GM18499 (cell line): ENCODE measurements around the gene MARF1.
"Not testable (repeated sequence)": the region's sequence is repeated elsewhere in the genome, so short reads cannot be mapped to it uniquely, and the experiment has no call there.

Experiments used
- ATAC-seq: cut with Tn5 transposase; IDR thresholded peaks from one replicate; pipeline ENCODE4 v1.9.1; 2021; ENCODE audit warnings: moderate number of reproducible peaks; ENCODE audit not compliant: insufficient read depth, unreplicated experiment

MARF1 gene, protein sequence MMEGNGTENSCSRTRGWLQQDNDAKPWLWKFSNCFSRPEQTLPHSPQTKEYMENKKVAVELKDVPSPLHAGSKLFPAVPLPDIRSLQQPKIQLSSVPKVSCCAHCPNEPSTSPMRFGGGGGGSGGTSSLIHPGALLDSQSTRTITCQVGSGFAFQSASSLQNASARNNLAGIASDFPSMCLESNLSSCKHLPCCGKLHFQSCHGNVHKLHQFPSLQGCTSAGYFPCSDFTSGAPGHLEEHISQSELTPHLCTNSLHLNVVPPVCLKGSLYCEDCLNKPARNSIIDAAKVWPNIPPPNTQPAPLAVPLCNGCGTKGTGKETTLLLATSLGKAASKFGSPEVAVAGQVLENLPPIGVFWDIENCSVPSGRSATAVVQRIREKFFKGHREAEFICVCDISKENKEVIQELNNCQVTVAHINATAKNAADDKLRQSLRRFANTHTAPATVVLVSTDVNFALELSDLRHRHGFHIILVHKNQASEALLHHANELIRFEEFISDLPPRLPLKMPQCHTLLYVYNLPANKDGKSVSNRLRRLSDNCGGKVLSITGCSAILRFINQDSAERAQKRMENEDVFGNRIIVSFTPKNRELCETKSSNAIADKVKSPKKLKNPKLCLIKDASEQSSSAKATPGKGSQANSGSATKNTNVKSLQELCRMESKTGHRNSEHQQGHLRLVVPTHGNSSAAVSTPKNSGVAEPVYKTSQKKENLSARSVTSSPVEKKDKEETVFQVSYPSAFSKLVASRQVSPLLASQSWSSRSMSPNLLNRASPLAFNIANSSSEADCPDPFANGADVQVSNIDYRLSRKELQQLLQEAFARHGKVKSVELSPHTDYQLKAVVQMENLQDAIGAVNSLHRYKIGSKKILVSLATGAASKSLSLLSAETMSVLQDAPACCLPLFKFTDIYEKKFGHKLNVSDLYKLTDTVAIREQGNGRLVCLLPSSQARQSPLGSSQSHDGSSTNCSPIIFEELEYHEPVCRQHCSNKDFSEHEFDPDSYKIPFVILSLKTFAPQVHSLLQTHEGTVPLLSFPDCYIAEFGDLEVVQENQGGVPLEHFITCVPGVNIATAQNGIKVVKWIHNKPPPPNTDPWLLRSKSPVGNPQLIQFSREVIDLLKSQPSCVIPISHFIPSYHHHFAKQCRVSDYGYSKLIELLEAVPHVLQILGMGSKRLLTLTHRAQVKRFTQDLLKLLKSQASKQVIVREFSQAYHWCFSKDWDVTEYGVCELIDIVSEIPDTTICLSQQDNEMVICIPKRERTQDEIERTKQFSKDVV (N-terminal part only)

DNA sequence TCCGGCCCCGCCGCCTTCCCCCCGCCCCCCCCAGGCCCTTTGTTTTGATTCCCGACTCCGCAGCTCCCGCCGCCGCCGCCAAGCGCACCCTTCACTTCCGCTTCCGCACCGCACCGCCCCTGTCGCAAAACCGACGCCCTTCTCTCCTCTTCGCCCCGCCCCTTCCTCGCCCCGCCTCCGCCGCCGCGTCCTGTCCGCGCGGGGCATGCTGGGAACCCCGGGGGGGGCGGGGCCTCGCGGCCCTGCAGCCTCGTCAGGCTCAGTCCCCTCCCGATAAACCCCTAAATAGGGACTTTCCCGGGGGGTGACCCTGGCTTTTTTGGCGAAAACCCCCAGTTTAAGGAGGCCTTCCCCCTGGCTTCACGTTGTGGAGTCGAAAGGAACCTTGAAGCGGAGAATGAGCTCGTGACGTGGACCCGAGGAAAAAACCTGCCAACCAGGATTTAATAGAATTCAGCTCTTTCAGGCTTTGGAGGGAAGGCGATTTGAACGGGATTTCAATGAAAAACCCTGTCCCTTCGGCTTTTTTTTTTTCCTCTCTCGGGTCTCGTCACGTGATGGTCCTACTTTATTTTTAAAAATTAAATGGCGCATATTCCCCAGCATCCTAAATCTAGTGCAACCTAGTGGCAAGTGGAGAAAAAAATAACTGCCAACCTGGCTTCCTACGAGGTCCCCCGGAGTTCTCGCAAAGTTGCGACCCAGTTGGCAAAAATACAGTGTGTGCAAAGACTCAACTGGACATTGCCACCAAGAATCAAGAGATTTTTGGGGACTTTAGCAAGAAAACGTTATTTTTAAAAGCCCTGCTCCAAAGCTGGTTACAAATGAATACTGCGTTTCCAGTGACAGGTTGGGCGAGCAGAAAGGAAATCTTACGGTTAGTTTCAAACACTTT is at the start of gene MARF1:
MARF1 (minus strand) TSS at position 107 of the 898 bp plus-strand sequence. CDS start 3,921 bp downstream, outside the sequence.
- ATAC-seq, result peak; percentile 11

DNA sequence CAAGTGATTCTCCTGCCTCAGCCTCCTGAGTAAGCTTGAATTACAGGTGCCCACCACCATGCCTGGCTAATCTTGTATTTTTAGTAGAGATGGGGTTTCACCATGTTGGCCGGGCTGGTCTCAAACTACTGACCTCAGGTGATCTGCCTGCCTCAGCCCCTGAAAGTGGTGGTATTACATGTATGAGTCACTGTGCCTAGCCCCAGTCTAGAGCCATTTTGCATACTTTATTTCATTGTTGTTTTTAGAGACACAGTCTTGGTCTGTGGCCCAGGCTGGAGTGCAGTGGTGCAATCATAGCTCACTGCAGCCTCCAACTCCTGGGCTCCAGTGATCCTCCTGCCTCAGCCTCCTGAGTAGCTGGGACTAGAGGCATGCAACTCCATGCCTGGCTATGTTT is 49.6 kb upstream of the MARF1 start:
- ATAC-seq, result not testable (repeated sequence)

DNA sequence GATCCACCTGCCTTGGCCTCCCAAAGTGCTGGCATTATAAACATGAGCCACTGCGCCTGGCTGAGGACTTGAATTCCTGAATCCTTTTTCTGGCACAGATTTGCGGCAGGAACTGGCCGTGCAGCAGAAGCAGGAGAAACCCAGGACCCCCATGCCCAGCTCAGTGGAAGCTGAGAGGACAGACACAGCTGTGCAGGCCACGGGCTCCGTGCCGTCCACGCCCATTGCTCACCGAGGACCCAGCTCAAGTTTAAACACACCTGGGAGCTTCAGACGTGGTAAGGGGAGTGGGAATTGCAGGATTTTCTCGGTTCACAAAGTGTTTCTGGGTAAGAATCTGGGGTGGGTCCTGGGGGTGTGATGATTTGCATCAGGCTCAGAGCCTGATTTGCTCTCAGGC is 48.1 kb upstream of the MARF1 start:
- ATAC-seq, result no peak

DNA sequence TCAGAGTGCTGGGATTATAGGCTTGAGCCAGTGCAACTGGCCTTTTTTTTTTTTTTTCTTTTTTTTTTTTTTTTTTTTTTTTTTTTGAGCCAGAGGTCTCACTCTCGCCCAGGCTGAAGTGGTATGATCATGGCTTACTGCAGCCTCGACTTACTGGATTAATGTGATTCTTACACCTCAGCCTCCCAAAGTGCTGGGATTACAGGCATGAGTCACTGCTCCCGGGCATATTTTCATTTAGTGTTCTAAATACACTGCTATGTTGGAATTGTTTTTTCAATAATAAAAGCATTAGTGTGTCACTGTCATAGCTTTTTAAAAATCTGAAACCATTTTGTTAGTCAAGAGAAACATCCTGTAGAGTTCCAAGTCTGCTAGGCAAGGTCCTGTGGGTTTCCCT is 47.3 kb upstream of the MARF1 start:
- no peak for ATAC-seq

DNA sequence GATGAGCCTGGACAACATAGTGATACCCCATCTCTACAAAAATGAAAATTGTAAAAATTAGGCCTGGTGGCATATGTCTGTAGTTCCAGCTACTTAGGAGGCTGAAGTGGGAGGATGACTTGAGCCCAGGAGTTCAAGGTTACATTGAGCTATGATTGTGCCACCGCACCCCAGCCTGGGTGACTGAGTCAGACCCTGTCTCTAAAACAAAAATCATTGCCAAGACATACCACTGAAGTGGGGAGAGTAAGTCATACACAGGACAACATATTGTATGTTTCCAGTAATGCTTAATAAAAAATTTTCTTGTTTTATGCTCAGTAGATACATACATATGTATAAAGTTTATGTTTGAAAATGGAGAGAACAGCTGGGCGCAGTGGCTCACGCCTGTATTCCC is 46.3 kb upstream of the MARF1 start:
- no peak for ATAC-seq

DNA sequence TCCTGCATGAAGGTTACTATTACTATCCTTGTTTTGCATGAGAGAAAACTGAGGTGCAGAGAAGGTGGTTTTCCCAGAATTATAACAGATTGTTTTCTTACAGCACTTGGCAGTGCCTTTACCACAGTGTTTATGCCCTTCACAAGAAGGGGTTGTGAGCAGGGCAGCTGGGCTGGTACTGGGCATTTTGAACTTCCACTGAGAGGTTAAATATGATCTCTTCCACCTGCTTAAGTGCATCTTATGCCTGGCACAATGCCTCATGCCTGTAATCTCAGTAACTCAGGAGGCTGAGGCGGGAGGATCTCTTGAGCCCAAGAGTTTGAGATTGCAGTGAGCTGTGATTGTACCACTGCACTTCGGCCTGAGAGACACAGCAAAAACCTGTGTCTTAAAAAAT is 43.3 kb upstream of the MARF1 start:
- ATAC-seq, result no peak

DNA sequence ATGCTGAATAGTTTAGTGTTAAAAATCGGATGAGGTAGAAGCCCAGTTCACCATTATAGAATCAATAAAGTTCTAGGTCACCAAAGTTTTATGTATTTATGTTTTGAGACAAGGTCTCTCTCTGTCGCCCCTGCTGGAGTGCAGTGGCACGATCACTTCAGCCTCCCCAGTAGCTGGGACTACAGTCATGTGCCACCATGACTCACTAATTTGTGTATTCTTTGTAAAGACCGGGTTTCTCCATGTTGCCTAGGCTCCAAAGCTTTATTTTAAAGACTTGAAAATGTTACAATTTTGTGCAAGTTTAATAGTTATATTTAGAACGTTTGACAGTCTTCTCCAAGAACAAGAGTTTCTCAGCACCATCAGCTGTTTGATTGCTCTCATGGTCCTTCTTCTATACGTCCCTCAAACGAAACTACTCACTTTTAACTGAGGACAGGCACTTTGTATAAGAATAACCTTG is 39.2 kb upstream of the MARF1 start:
- ATAC-seq, result no peak

DNA sequence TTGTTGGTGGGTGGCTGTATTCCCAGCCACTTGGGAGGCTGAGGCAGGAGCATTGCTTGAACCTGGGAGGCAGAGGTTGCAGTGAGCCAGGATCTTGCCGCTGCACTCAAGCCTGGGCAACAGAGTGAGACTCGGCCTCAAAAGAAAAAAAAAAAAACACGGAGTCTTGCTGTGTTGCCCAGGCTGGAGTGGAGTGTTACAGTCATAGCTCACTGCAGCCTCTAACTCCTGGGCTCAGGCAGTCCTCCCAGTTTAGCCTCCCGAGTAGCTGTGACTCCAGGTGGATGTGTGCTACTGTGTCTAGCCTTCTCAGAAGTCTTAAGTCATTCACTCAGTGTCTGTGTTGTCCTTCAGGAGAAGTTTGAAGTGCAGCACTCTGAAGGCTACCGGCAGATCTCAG is 34.5 kb upstream of the MARF1 start:
- ATAC-seq, result no peak

DNA sequence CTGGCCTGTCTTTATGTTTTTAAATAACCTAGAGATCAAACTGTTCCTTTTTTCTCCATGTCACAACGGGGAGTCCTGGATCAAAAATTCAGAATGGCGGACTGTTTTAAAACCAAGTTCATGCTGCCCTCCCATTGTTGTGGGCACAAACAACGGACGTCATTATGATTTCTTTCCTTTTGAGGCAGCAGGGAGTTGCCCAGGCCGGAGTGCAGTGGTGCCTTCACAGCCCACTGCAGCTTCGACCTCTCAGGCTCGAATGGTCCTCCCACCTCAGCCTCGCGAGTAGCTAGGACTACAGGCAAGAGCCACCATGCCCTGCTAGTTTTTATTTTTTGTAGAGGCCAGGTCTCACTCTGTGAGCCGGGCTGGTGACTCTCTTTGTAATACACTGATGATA is 33.6 kb upstream of the MARF1 start:
- no peak for ATAC-seq

DNA sequence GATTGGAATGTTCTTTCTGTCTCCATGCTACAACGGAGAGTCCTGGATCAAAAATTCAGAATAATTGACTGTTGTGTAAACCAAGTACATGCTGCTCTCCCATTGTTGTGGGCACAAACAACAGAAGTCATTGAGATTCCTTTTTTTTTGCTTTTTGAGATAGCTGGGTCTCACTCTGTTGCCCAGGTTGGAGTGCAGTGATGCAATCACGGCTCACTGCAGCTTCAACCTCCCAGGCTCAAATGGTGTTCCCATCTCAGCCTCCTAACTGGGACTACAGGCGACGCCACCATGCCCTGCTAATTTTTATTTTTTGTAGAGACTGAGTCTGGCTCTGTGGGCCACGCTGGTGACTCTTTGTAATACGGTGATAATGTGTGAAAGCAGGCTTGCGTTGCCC is 31.6 kb upstream of the MARF1 start:
- ATAC-seq, result no peak

DNA sequence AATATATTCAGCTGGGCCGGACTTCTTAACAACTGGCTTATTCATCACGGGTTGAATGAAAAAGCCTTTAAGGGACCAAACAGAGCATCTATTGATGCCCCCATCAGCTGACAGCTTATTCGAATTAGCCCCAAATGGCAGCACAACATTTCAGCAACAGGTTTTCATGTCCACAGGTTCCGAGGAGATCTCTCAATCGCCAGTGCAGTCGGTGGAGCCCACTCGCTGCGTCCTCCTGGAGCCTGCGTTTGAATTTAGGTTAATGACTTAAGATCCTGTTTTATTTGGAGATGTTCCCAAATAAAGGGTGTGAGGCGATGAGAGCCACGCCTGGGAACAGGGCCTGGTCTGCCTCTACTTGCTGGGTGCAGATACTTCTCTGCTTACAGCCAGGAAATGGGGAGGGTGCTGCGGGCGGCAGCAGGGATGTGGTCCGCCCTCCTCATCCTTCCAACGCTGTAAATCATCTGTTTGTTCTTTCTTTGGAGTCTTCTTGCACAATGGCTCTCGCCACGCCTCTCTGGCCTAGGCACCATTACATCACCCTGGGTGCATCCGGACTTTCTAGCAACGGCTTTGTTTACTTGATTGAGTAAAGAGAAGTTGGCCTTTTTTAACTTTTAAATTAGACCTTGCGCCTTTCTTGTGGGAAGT is 29.7 kb upstream of the MARF1 start:
- no peak for ATAC-seq

DNA sequence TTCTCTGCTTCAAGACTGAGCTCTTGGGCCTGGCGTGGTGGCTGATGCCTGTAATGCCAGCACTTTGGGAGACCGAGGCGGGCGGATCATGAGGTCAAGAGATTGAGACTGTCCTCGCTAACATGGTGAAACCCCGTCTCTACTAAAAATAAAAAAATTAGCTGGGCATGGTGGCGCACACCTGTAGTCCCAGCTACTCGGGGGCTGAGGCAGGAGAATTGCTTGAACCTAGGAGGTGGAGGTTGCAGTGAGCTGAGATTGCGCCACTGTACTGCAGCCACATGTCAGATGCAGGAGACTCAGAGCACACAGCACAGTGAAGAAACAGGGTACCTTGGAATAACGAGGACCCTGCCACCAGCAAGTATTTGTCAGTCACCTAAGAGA is 29.2 kb upstream of the MARF1 start:
- ATAC-seq, result not testable (repeated sequence)

DNA sequence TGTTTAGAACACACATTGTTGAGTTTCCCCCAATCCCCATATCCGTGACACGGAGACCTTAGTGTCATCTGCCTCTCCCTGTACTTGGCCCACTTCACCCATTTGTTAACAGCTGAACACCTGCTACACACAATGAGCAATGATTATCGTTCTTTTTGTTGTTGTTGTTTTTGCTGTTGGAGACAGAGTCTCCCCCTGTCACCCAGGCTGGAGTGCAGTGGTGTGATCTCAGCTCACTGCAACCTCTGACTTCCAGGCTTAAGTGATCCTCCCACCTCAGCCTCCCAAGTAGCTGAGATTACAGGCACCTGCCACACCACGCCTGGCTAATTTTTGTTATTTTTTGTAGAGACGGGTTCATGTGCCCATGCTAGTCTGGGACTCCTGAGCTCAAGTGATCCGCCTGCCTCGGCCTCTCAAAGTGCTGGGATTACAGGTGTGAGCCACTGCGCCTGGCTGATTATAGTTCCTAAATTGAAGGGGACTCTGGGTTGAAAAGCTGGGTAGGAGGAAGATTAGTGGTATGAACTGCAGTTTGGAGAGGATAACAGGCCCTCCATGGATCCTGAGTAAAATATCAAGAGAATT is 28.7 kb upstream of the MARF1 start:
- no peak for ATAC-seq

DNA sequence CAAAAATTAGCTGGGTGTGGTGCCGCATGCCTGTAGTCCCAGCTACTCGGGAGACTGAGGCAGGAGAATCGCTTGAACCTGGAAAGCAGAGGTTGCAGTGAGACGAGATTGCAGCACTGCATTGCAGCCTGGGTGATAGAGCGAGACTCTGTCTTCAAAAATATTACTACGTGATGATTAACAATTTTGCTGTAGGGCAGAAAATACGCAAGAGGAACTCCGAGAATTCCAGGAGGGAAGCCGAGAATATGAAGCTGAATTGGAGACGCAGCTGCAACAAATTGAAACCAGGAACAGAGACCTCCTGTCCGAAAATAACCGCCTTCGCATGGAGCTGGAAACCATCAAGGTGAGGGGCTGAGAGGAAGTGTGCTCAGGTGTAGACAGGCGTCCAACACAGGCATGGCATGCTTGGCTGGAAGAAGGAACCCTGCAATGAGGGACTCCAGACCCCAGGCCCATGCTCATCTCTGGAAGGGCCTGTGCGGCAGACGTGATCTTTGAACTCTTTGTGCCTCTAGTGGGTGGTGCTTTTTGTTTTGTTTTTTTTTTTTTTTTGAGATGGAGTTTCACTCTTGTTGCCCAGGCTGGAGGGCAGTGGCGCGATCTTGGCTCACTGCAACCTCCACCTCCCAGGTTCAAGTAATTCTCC is 24.3 kb upstream of the MARF1 start:
- no peak for ATAC-seq

DNA sequence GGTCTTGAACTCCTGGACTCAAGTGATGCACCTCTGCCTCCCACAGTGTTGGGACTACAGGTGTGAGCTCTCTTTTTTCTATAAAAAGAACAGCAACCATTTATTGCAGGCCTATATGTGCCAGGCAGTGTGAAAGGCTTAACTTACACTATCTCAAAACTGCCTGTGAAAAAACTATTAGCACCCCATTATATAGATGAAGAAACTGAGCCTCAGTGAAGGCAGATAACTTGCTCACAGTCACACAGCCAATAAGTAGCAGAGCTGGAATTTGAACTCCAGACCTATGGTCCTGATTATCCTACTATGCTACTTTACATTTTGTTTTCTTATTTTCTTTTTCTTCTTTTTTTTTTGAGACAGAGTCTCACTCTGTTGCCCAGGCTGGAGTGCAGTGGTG is 22.2 kb upstream of the MARF1 start:
- ATAC-seq, result no peak

DNA sequence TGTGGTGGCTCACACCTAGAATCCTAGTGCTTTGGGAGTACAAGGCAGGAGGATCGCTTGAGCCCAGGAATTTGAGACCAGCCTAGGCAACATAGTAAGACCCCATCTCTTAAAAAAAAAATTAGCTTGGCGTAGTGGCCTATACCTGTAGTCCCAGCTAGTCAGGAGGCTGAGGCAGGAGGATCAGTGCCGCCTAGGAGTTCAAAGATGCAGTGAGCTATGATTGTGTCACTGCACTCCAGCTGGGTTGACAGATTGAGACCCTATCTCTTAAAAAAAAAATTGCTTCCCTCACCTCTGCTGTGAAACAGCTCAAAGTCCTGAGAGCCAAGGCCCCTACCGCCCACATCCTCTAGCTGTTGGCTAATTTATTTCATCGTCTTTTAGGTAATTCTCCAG is 17.2 kb upstream of the MARF1 start:
- no peak for ATAC-seq

DNA sequence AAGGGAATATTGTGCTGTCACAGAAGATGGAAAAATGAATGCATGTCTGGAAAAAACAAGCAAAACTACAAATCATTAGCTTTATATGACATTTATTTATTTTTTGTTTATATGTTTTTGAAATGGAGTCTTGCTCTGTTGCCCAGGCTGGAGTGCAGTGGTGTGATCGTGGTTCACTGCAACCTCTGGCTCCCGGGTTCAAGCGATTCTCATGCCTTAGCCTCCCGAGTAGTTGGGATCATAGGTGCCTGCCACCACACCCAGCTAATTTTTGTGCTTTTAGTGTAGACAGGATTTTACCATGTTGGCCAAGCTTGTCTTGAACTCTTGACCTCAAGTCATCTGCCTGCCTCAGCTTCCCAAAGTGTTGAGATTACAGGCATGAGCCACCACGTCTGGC is 15.6 kb upstream of the MARF1 start:
- ATAC-seq, result no peak

DNA sequence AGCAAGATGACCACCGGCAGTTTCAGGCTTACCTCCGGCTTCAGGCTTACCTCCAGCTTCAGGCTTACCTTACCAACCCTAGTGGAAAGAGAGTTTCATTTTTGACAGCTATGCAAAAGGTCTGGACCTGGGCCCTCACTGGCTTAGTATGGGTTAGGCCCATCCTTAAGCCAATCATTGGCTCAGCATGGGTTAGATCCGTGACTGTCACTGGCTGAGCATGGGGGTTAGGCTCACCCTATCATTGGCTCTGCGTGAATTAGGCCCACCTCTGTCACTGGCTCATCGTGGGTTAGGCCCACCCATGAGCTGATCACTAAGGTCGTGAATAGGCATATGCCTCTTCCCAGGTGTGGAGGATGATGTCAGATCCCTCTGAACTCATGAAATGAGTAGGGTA is 15.2 kb upstream of the MARF1 start:
- ATAC-seq, result no peak
